ENCODE measurements around the gene TNFAIP1. TPM values are rescaled to one million over a fixed set of nuclear protein-coding genes. Genes with fewer than 3 reads are reported as not detected.

The TNFAIP1 gene
- total RNA-seq, 1 donor from 2014 or later = 32.3 TPM

DNA sequence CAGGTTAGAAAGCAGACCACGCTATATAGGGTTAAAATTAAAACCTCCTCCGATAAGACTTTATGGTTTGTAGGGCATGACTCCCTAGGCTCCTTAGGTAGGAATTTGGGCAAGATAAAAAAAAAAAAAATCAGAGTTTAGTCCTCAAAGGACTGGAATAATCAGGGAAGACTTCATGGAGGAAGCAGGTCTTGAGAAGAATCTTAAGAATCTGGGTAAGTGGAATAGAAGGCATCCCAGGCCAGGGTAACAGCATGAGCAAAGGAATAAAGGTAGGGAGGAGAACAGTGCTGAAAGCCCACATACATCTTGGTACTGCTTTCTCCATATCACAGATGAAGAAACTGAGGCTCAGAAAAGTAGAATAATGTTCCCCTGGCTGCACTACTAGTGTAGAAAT lies 55.0 kb downstream of the TNFAIP1 start:
- DNase-seq (ENCODE audit: low spot score) = no peak
- intact Hi-C loops (cut with micrococcal nuclease) = no loop called here
- no peak overlapping the region for H3K27ac Mint-ChIP-seq
- no peak overlapping the region for H3K4me3 Mint-ChIP-seq (ENCODE audit: low read depth)
- H3K4me1 Mint-ChIP-seq (ENCODE audit: low read depth) = no peaks in the 10 kb centered on the region
- H3K36me3 Mint-ChIP-seq (ENCODE audit: low read depth) = peaks cover 47% of the 10 kb centered on the region
- no peaks in the 10 kb centered on the region for H3K27me3 Mint-ChIP-seq (ENCODE audit: low read depth)
- H3K9me3 Mint-ChIP-seq = no peaks in the 10 kb centered on the region

- intact Hi-C loops (cut with micrococcal nuclease) = no loop called here
- H3K36me3 Mint-ChIP-seq (ENCODE audit: low read depth) = peaks cover 51% of the 10 kb centered on the region
- no peak overlapping the region for H3K27ac Mint-ChIP-seq
- DNase-seq (ENCODE audit: low spot score) = no peak
- H3K27me3 Mint-ChIP-seq (ENCODE audit: low read depth) = no peaks in the 10 kb centered on the region
- no peaks in the 10 kb centered on the region for H3K4me1 Mint-ChIP-seq (ENCODE audit: low read depth)
- no peak overlapping the region for H3K4me3 Mint-ChIP-seq (ENCODE audit: low read depth)
- H3K9me3 Mint-ChIP-seq = no peaks in the 10 kb centered on the region
These were observed 55.4 kb downstream of the TNFAIP1 start for GRCh38 chr17:28390984-28391383.

GRCh38 chr17:28391401-28391800 lies 55.8 kb downstream of the TNFAIP1 start:
- intact Hi-C loops (cut with micrococcal nuclease) = no loop called here
- Mint-ChIP-seq H3K4me3 (ENCODE audit: low read depth) (no peak overlapping the region), H3K36me3 (ENCODE audit: low read depth) (peaks cover 51% of the 10 kb centered on the region), H3K9me3 (no peaks in the 10 kb centered on the region), H3K27me3 (ENCODE audit: low read depth) (no peaks in the 10 kb centered on the region), H3K4me1 (ENCODE audit: low read depth) (no peaks in the 10 kb centered on the region), H3K27ac (no peak overlapping the region)
- DNase-seq (ENCODE audit: low spot score) = no peak

DNA sequence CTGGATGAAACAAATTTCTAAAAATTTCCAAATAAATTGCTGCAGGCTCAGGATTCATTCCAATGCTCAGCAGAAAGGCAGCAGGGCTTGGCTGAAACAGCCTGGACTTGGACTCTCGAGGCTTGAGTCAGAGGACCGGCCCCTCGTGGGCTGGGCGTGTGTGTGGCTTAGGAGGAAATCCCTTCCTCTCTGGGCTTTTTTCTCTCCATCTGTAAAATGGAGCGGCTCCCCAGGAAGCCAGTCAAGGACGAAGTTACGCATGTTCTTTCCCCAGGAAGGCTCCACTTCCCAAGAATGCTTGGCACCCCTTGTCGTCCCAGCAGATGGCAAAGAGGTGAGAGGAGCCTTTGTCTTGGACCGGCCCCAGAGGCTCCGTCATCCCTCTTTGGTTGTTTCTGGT lies 56.9 kb downstream of the TNFAIP1 start:
- Mint-ChIP-seq H3K27me3 (ENCODE audit: low read depth) (no peaks in the 10 kb centered on the region), H3K36me3 (ENCODE audit: low read depth) (peaks cover 55% of the 10 kb centered on the region), H3K4me1 (ENCODE audit: low read depth) (no peaks in the 10 kb centered on the region), H3K27ac (no peak overlapping the region), H3K9me3 (no peaks in the 10 kb centered on the region), H3K4me3 (ENCODE audit: low read depth) (no peak overlapping the region)
- DNase-seq (ENCODE audit: low spot score) = no peak
- intact Hi-C loops (cut with micrococcal nuclease) = no loop called here

GRCh38 chr17:28394337-28395116 lies 59.0 kb downstream of the TNFAIP1 start:
- no peak for DNase-seq (ENCODE audit: low spot score)
- peaks cover 44% of the 10 kb centered on the region for H3K36me3 Mint-ChIP-seq (ENCODE audit: low read depth)
- intact Hi-C loops (cut with micrococcal nuclease) = no loop called here

DNA sequence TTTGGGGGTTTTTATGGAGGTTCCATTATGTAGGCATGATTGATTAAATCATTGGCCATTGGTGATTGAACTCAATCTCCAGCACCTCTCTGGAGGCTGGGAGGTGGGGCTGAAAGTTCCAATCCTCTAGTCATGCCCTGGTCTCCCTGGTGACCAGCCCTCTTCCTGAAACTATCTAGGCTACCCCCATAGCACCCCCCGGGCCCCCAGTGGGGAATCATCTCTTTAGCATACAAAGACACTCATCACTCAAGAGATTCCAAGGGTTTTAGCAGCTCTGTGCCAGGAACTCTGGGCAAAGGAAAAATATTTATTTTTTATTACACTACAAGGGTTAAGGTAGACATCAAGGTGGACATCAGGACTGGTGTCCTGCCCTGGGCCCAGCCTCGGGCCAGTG lies 59.9 kb downstream of the TNFAIP1 start:
- no peak overlapping the region for H3K4me3 Mint-ChIP-seq (ENCODE audit: low read depth)
- no peaks in the 10 kb centered on the region for H3K27me3 Mint-ChIP-seq (ENCODE audit: low read depth)

More at GRCh38 chr17:28394337-28395116, 59.0 kb downstream of the TNFAIP1 start:
- no peak overlapping the region for H3K27ac Mint-ChIP-seq
- H3K9me3 Mint-ChIP-seq = no peaks in the 10 kb centered on the region
- H3K4me3 Mint-ChIP-seq (ENCODE audit: low read depth) = no peak overlapping the region
- H3K27me3 Mint-ChIP-seq (ENCODE audit: low read depth) = no peaks in the 10 kb centered on the region
- H3K4me1 Mint-ChIP-seq (ENCODE audit: low read depth) = no peaks in the 10 kb centered on the region

GRCh38 chr17:28395968-28396367 lies 60.4 kb downstream of the TNFAIP1 start:
- no peak overlapping the region for H3K27ac Mint-ChIP-seq
- no peaks in the 10 kb centered on the region for H3K4me1 Mint-ChIP-seq (ENCODE audit: low read depth)
- peaks cover 29% of the 10 kb centered on the region for H3K36me3 Mint-ChIP-seq (ENCODE audit: low read depth)
- no peak overlapping the region for H3K4me3 Mint-ChIP-seq (ENCODE audit: low read depth)
- intact Hi-C loops (cut with micrococcal nuclease) = no loop called here
- no peaks in the 10 kb centered on the region for H3K27me3 Mint-ChIP-seq (ENCODE audit: low read depth)
- H3K9me3 Mint-ChIP-seq = no peaks in the 10 kb centered on the region
- no peak for DNase-seq (ENCODE audit: low spot score)

More for the DNA sequence above, 59.9 kb downstream of the TNFAIP1 start:
- Mint-ChIP-seq H3K36me3 (ENCODE audit: low read depth) (peaks cover 35% of the 10 kb centered on the region), H3K9me3 (no peaks in the 10 kb centered on the region), H3K27ac (no peak overlapping the region), H3K4me1 (ENCODE audit: low read depth) (no peaks in the 10 kb centered on the region)
- intact Hi-C loops (cut with micrococcal nuclease) = no loop called here
- no peak for DNase-seq (ENCODE audit: low spot score)

Other genes with a start within 250 kb of the TNFAIP1 start
- 60.5 and 61.8 TPM in 2 replicates for gene TMEM97, start 16.6 kb upstream of the TNFAIP1 start, total RNA-seq
- gene IFT20, start 289 bp upstream of the TNFAIP1 start, total RNA-seq = 21.1 and 24.1 TPM in 2 replicates
- gene POLDIP2, start 21.8 kb downstream of the TNFAIP1 start, total RNA-seq = 89.7 and 93.2 TPM in 2 replicates
- gene SEBOX, start 29.4 kb downstream of the TNFAIP1 start, total RNA-seq = not detected in 2 replicates
- 0.23 and 0.50 TPM in 2 replicates for gene VTN, start 34.5 kb downstream of the TNFAIP1 start, total RNA-seq
- 35.0 and 35.9 TPM in 2 replicates for gene SARM1, start 35.9 kb downstream of the TNFAIP1 start, total RNA-seq
- 5.3 and 6.9 TPM in 2 replicates for gene SLC46A1, start 70.5 kb downstream of the TNFAIP1 start, total RNA-seq
- not detected in 2 replicates for gene SLC13A2, start 137.9 kb downstream of the TNFAIP1 start, total RNA-seq
- not detected in 2 replicates for gene FOXN1, start 170.6 kb downstream of the TNFAIP1 start, total RNA-seq
- 55.3 and 63.9 TPM in 2 replicates for gene UNC119, start 216.9 kb downstream of the TNFAIP1 start, total RNA-seq
- 65.1 and 70.9 TPM in 2 replicates for gene PIGS, start 235.8 kb downstream of the TNFAIP1 start, total RNA-seq
- gene ALDOC, start 241.1 kb downstream of the TNFAIP1 start, total RNA-seq = 95.0 and 95.7 TPM in 2 replicates

All from activated T-helper 2 cell treated with anti-CD3 and anti-CD28 coated beads, Interferon-gamma antibody, Interleukin-2, Interleukin-4, amounts not matched to agents 10 μg/mL and 5 μg/mL and 100 μg/mL, durations not matched to agents 14 hours and 24 hours and 36 hours (primary cell).